ENCODE data around the gene MIER3. TPM values are rescaled to one million over a fixed set of nuclear protein-coding genes. Genes with fewer than 3 reads are reported as not detected.
A peak's percentile ranks its signal among the peaks of the same experiment; 100 is the strongest.

MIER3 gene
- total and polyA plus RNA-seq, 2 of the 13 experiments (the other 11 are each of a cell fraction or from before 2014, with no cell fraction given): 14.6 to 38.8 TPM

- POLR2A ChIA-PET: interaction anchor here (0.9 to 2.8 kb wide), 7 partner anchors 11 to 222 kb away, joined by 3 to 25 read pairs (median 6); partner anchors contain the start of genes GPBP1 and SETD9
- peak; percentile 78 for ATAC-seq
- TF ChIP-seq RBM22 (optimal IDR thresholded peaks at IDR 0.05; ENCODE audit: low read length): peak; percentile 24
- no peak for TF ChIP-seq FOSL2 (CRISPR knock-in tag; IDR thresholded peaks at IDR 0.05)
- TF ChIP-seq HOXA9 (CRISPR knock-in tag; IDR thresholded peaks at IDR 0.05; ENCODE audit: borderline replicate concordance): 0 out of 2 replicates have a peak, but pooled peaks have one; percentile 43
- TF ChIP-seq PREB (CRISPR knock-in tag; IDR thresholded peaks at IDR 0.05): no peak
- peak; percentile 68 for TF ChIP-seq RBFOX2 (IDR thresholded peaks at IDR 0.05; ENCODE audit: low read depth, low read length)
- 0 out of 2 replicates have a peak, but pooled peaks have one; percentile 48 for TF ChIP-seq TMF1 (CRISPR knock-in tag; IDR thresholded peaks at IDR 0.05; ENCODE audit: low read depth)
- TF ChIP-seq CSRNP2 (CRISPR knock-in tag; conservative IDR thresholded peaks at IDR 0.05; ENCODE audit: low read depth): no peak
- TF ChIP-seq ZBTB46 (CRISPR knock-in tag; IDR thresholded peaks at IDR 0.05; ENCODE audit: borderline replicate concordance): no peak
- no peak for TF ChIP-seq ZNF589 (CRISPR knock-in tag; conservative IDR thresholded peaks at IDR 0.05)
- TF ChIP-seq TFDP2 (CRISPR knock-in tag; IDR thresholded peaks at IDR 0.05): no peak
- TF ChIP-seq RFXAP (CRISPR knock-in tag; IDR thresholded peaks at IDR 0.05; ENCODE audit: borderline replicate concordance): no peak
- no peak for TF ChIP-seq ZNF10 (CRISPR knock-in tag; IDR thresholded peaks at IDR 0.05; ENCODE audit: borderline replicate concordance, low read depth)
- no peak for TF ChIP-seq HMGA1 (CRISPR knock-in tag; conservative IDR thresholded peaks at IDR 0.05)
- no peak for TF ChIP-seq CHCHD3 (CRISPR knock-in tag; IDR thresholded peaks at IDR 0.05)
- no peak for TF ChIP-seq NAIF1 (CRISPR knock-in tag; IDR thresholded peaks at IDR 0.05; ENCODE audit: borderline replicate concordance)
- no peak for TF ChIP-seq REL (CRISPR knock-in tag; conservative IDR thresholded peaks at IDR 0.05)
- TF ChIP-seq U2AF1 (optimal IDR thresholded peaks at IDR 0.05; ENCODE audit: low read depth, low read length): no peak
- no peak for TF ChIP-seq KDM2A (CRISPR knock-in tag; IDR thresholded peaks at IDR 0.05; ENCODE audit: borderline replicate concordance, low read depth)
Measured at GRCh38 chr5:56951126-56951945, 587 bp downstream of the MIER3 start.

More at GRCh38 chr5:56951126-56951945, 587 bp downstream of the MIER3 start:
- WGBS (ENCODE audit: low lambda C conversion rate): 3% methylated on average over 6 of the region's 85 CpGs
- Histone ChIP-seq H4K20me1 (ENCODE audit: insufficient read depth, low read length) (0 out of 2 replicates have a peak, but pooled peaks cover 7% of the 10 kb centered on the region), H3K27ac (ENCODE audit: extremely low read length, insufficient read depth, low read length) (peak overlapping the region; percentile 72), H3K27me3 (ENCODE audit: control insufficient read depth in 1 of 2, insufficient read depth in 2 of 2, low read length in 2 of 2) (no peaks in the 10 kb centered on the region; a peak in 1 of 5 replicates), H3K4me3 (replicated peaks in 1 of 3; ENCODE audit: insufficient read depth in 1 of 3, low read depth in 2 of 3, low read length in 3 of 3) (peak overlapping the region; percentile 90 to 95 (median 91)), H3K36me3 (replicated peaks in 1 of 2; ENCODE audit: control insufficient read depth in 1 of 2, insufficient read depth in 2 of 2, low read length in 2 of 2) (0 out of 5 replicates have a peak, but pooled peaks cover 0 to 5% of the 10 kb centered on the region in 2 experiments), H3K4me2 (ENCODE audit: low read depth, low read length) (peak overlapping the region; percentile 89), H2AFZ (ENCODE audit: low read length) (no peak overlapping the region), H3K9me3 (ENCODE audit: low read length) (no peaks in the 10 kb centered on the region), H3K9ac (ENCODE audit: insufficient read depth, low read depth, low read length) (peak overlapping the region; percentile 83), H3K79me2 (ENCODE audit: insufficient read depth, low read length) (peaks cover 23% of the 10 kb centered on the region), H3K4me1 (ENCODE audit: insufficient read depth, low read length) (peaks cover 31% of the 10 kb centered on the region)
- BruUV-seq (replicated peaks): no TSS peak
- in situ Hi-C loops (cut with HindIII; ENCODE audit: extremely low pct_ligation_motif_present, low pct_unique_long_range_greater_than_20kb) (loop anchor here (25.0 kb wide), 1 partner anchor 186 kb away; no protein-coding TSS in a partner anchor), intact Hi-C loops (cut with micrococcal nuclease; ENCODE audit: unreplicated experiment) (loop anchor here (2.0 to 5.0 kb wide), 2 partner anchors 39 to 131 kb away; no protein-coding TSS in a partner anchor)
- no peak for FAIRE-seq
- CTCF ChIA-PET (ENCODE audit: low intra/inter-chr PET ratio, low total read pairs): no interaction called here
- no peak for DNase-seq (ENCODE audit: low spot score)
